Caco-2 (cell line): ENCODE data around the gene COL5A1. TPM values are rescaled to one million over a fixed set of nuclear protein-coding genes. Genes with fewer than 3 reads are reported as not detected.

Experiments used
- BruUV-seq: library from RNA; stranded (reverse); fragments of 400-500 nt; replicated peaks from 2 replicates; lab custom pipeline; 2021; lab: Mats Ljungman, UMichigan
- CTCF ChIA-PET: fragments of 300-600 bp; sonication (Branson Sonifier 250); formaldehyde crosslinking; loops from one replicate; lab custom pipeline; 2022; ENCODE audit warnings: antibody characterized with exemption; lab: Charles Lee
- POLR2A ChIA-PET: fragments of 300-600 bp; sonication (Branson Sonifier 250); formaldehyde crosslinking; loops from one replicate; lab custom pipeline; 2022; ENCODE audit warnings: antibody characterized with exemption; lab: Charles Lee
- DNase-seq, 2 experiments: peaks; one replicate each; pipeline versions ENCODE4 v3.0.0 to v3.0.0-alpha.2; 2020 to 2022
- H3K27me3 ChIP-seq: replicated peaks from 2 replicates; pipeline ENCODE4 v1.6.0; 2011; ENCODE audit warnings: low read length; ENCODE audit not compliant: control insufficient read depth, insufficient read depth
- H3K36me3 ChIP-seq: 2 replicates; pipeline ENCODE4 v1.5.1; 2011; ENCODE audit warnings: low read length; ENCODE audit not compliant: control insufficient read depth, insufficient read depth
- H3K4me1 ChIP-seq: fragments of 250-450 bp; sonication (Bioruptor Pico); 2 replicates; pipeline ENCODE4 v1.5.1; 2020; ENCODE audit warnings: mild to moderate bottlenecking
- H3K4me3 ChIP-seq: 2 replicates; pipeline ENCODE4 v1.5.1; 2011; ENCODE audit warnings: low read depth, mild to moderate bottlenecking, control low read depth, low read length
- H3K9me3 ChIP-seq: fragments of 250-450 bp; sonication (Bioruptor Pico); 2 replicates; pipeline ENCODE4 v1.5.1; 2020; ENCODE audit warnings: mild to moderate bottlenecking, moderate library complexity
- H3K27ac Mint-ChIP-seq: one replicate; pipeline ENCODE4 v1.8.0; 2022; ENCODE audit warnings: mixed read lengths; ENCODE audit not compliant: unreplicated experiment
- H3K27me3 Mint-ChIP-seq: one replicate; pipeline ENCODE4 v1.8.0; 2022; ENCODE audit warnings: mixed read lengths; ENCODE audit not compliant: insufficient read depth, unreplicated experiment
- H3K36me3 Mint-ChIP-seq: one replicate; pipeline ENCODE4 v1.8.0; 2022; ENCODE audit warnings: mild to moderate bottlenecking, mixed read lengths; ENCODE audit not compliant: insufficient read depth, unreplicated experiment
- H3K4me1 Mint-ChIP-seq: one replicate; pipeline ENCODE4 v1.8.0; 2022; ENCODE audit warnings: low read depth, mixed read lengths; ENCODE audit not compliant: unreplicated experiment
- H3K4me3 Mint-ChIP-seq: one replicate; pipeline ENCODE4 v1.8.0; 2022; ENCODE audit warnings: mild to moderate bottlenecking, moderate library complexity, mixed read lengths; ENCODE audit not compliant: unreplicated experiment
- H3K9me3 Mint-ChIP-seq: one replicate; pipeline ENCODE4 v1.8.0; 2022; ENCODE audit warnings: mixed read lengths; ENCODE audit not compliant: unreplicated experiment
- CTCF ChIP-seq, 2 experiments: fragments of 200-600 bp in 1 of 2; IDR thresholded peaks; 1 replicate in 1 of 2; 2 replicates in 1 of 2; pipeline versions ENCODE4 v1.5.1 to v1.8.0; 2011 to 2022; ENCODE audit warnings: antibody characterized with exemption in 1 of 2, control low read depth in 1 of 2, inconsistent platforms in 1 of 2, low read depth in 1 of 2, low read length in 1 of 2, mild to moderate bottlenecking in 1 of 2, moderate library complexity in 1 of 2; ENCODE audit not compliant: insufficient read depth in 1 of 2, severe bottlenecking in 1 of 2, unreplicated experiment in 1 of 2
- intact Hi-C: fragments of 100-400 bp; cut with micrococcal nuclease; formaldehyde crosslinking; loops from one replicate; pipeline ENCODE4 v1.10.0; 2022; ENCODE audit not compliant: unreplicated experiment
- total RNA-seq: library from RNA; stranded (reverse); gene quantifications from 2 replicates; pipeline ENCODE4 v1.2.3, GENCODE V29; 2022

COL5A1 gene
- total RNA-seq, 1 experiment from 2014 or later = 4.8 TPM

- no TSS peak for BruUV-seq
- Histone ChIP-seq H3K4me3 (no peak overlapping the region), H3K9me3 (no peaks in the 10 kb centered on the region), H3K36me3 (no peaks in the 10 kb centered on the region), H3K4me1 (no peaks in the 10 kb centered on the region), H3K27me3 (no peaks in the 10 kb centered on the region)
- peaks cover 8% of the 10 kb centered on the region for H3K27me3 Mint-ChIP-seq
- ChIA-PET POLR2A (no interaction called here), CTCF (no interaction called here)
- H3K4me1 Mint-ChIP-seq = no peaks in the 10 kb centered on the region
- no peak for DNase-seq
- H3K9me3 Mint-ChIP-seq = no peaks in the 10 kb centered on the region
- H3K27ac Mint-ChIP-seq = no peak overlapping the region
- intact Hi-C loops = no loop called here
- H3K4me3 Mint-ChIP-seq = no peak overlapping the region
- H3K36me3 Mint-ChIP-seq = no peaks in the 10 kb centered on the region
- no peak for TF ChIP-seq CTCF (IDR thresholded peaks at IDR 0.05; ENCODE audit: insufficient read depth in 1 of 2, low read depth in 1 of 2, low read length in 1 of 2, severe bottlenecking in 1 of 2, unreplicated experiment in 1 of 2)
These were observed 238.3 kb downstream of the COL5A1 start for GRCh38 chr9:134879664-134880483.

GRCh38 chr9:134880484-134881312 is 239.1 kb downstream of the COL5A1 start, which contains the start of gene FCN2:
TSS of gene FCN2 (plus strand) at chr9:134880810. CDS start at chr9:134880822, 12 bp downstream.
- H3K27me3 Mint-ChIP-seq = peaks cover 8% of the 10 kb centered on the region
- CTCF ChIA-PET = no interaction called here
- intact Hi-C loops = no loop called here

More at GRCh38 chr9:134880484-134881312, 239.1 kb downstream of the COL5A1 start, which contains the start of gene FCN2:
- no peak within 1 kb of the TSS for H3K4me3 ChIP-seq
- Mint-ChIP-seq H3K9me3 (no peaks in the 10 kb centered on the region), H3K36me3 (no peaks in the 10 kb centered on the region), H3K27ac (no peak within 1 kb of the TSS), H3K4me3 (no peak within 1 kb of the TSS), H3K4me1 (no peaks in the 10 kb centered on the region)
- no peaks in the 10 kb centered on the region for H3K27me3 ChIP-seq
- no peaks in the 10 kb centered on the region for H3K36me3 ChIP-seq
- TF ChIP-seq CTCF (IDR thresholded peaks at IDR 0.05; ENCODE audit: insufficient read depth in 1 of 2, low read depth in 1 of 2, low read length in 1 of 2, severe bottlenecking in 1 of 2, unreplicated experiment in 1 of 2) = no peak
- POLR2A ChIA-PET = no interaction called here
- BruUV-seq = no TSS peak
- no peaks in the 10 kb centered on the region for H3K4me1 ChIP-seq
- no peaks in the 10 kb centered on the region for H3K9me3 ChIP-seq
- DNase-seq = no peak
